Karpas-422 (cell line): ENCODE data around the gene SLC1A1. TPM values are rescaled to one million over a fixed set of nuclear protein-coding genes. Genes with fewer than 3 reads are reported as not detected.

Source experiments
- DNase-seq: peaks from one replicate; pipeline ENCODE4 v3.0.0-alpha.2; 2015
- H2AFZ ChIP-seq: fragments of 200-600 bp; sonication (generic); 2 replicates; pipeline ENCODE4 v1.6.1; 2014; ENCODE audit warnings: antibody characterized with exemption, low read length, mixed read lengths
- H3K27ac ChIP-seq: fragments of 200-600 bp; sonication (generic); 2 replicates; pipeline ENCODE4 v1.5.1; 2014; ENCODE audit warnings: mild to moderate bottlenecking, low read length, moderate library complexity
- H3K27me3 ChIP-seq: fragments of 200-600 bp; sonication (generic); 2 replicates; pipeline ENCODE4 v1.6.1; 2014; ENCODE audit warnings: low read length, mixed read lengths
- H3K36me3 ChIP-seq: fragments of 200-600 bp; sonication (generic); 2 replicates; pipeline ENCODE4 v1.6.1; 2014; ENCODE audit warnings: low read length, mixed read lengths; ENCODE audit not compliant: insufficient read depth
- H3K4me1 ChIP-seq: fragments of 200-600 bp; sonication (generic); 2 replicates; pipeline ENCODE4 v1.6.1; 2014; ENCODE audit warnings: mild to moderate bottlenecking, low read length, mixed read lengths
- H3K4me2 ChIP-seq: fragments of 200-600 bp; sonication (generic); 2 replicates; pipeline ENCODE4 v1.6.1; 2014; ENCODE audit warnings: low read length, low read depth, mild to moderate bottlenecking; ENCODE audit not compliant: poor library complexity, severe bottlenecking
- H3K4me3 ChIP-seq: fragments of 200-600 bp; sonication (generic); 2 replicates; pipeline ENCODE4 v1.5.1; 2014; ENCODE audit warnings: mild to moderate bottlenecking, antibody characterized with exemption, low read length, mixed read lengths
- H3K79me2 ChIP-seq: fragments of 200-600 bp; sonication (generic); 2 replicates; pipeline ENCODE4 v1.6.1; 2014; ENCODE audit warnings: mild to moderate bottlenecking, low read length, mixed read lengths
- H3K9ac ChIP-seq: fragments of 200-600 bp; sonication (generic); 2 replicates; pipeline ENCODE4 v1.6.0; 2014; ENCODE audit warnings: low read length
- H3K9me2 ChIP-seq: fragments of 200-600 bp; sonication (generic), shearing (Covaris generic); replicated peaks from 2 replicates; pipeline ENCODE4 v1.6.0; 2014; ENCODE audit warnings: mild to moderate bottlenecking, low read length, moderate library complexity; ENCODE audit not compliant: insufficient read depth
- H3K9me3 ChIP-seq: fragments of 300-700, 200-600 bp; sonication (generic); 2 replicates; pipeline ENCODE4 v1.6.1; 2014; ENCODE audit warnings: low read length, mixed read lengths
- H4K20me1 ChIP-seq: fragments of 200-600 bp; sonication (generic); 2 replicates; pipeline ENCODE4 v1.6.1; 2014; ENCODE audit warnings: mild to moderate bottlenecking, antibody characterized with exemption, low read length, low read depth; ENCODE audit not compliant: insufficient read depth
- total RNA-seq: library from RNA; depleted of rRNA; stranded (reverse); fragments of >200 nt; shearing (Covaris generic); gene quantifications from 2 replicates; pipeline ENCODE4 v1.2.3, GENCODE V29; 2014; ENCODE audit warnings: low replicate concordance; rRNA removed

Gene SLC1A1
- total RNA-seq = not detected in 2 replicates

GRCh38 chr9:4489919-4490704 is at the start of gene SLC1A1:
Gene SLC1A1 (plus strand): TSS chr9:4490468. CDS start chr9:4490680, 212 bp downstream.
- H3K4me2 ChIP-seq = peak within 1 kb of the TSS; percentile 44
- no peak for DNase-seq
- peaks cover 9% of the 10 kb centered on the region for H3K4me1 ChIP-seq
- no peak within 1 kb of the TSS for H3K9ac ChIP-seq
- H4K20me1 ChIP-seq = no peaks in the 10 kb centered on the region
- no peaks in the 10 kb centered on the region for H3K9me3 ChIP-seq
- no peaks in the 10 kb centered on the region for H3K9me2 ChIP-seq
- peak within 1 kb of the TSS; percentile 58 for H3K4me3 ChIP-seq
- no peaks in the 10 kb centered on the region for H3K27me3 ChIP-seq
- no peaks in the 10 kb centered on the region for H3K36me3 ChIP-seq
- peak within 1 kb of the TSS; percentile 62; the same call in 1 of the 2 replicates for H2AFZ ChIP-seq
- no peak within 1 kb of the TSS for H3K27ac ChIP-seq
- H3K79me2 ChIP-seq = no peaks in the 10 kb centered on the region

- H3K27ac ChIP-seq = no peak overlapping the region
- no peaks in the 10 kb centered on the region for H3K9me2 ChIP-seq
- H3K27me3 ChIP-seq = no peaks in the 10 kb centered on the region
- no peak for DNase-seq
- H2AFZ ChIP-seq = no peak overlapping the region
- no peaks in the 10 kb centered on the region for H3K4me1 ChIP-seq
- no peaks in the 10 kb centered on the region for H3K79me2 ChIP-seq
- no peak overlapping the region for H3K4me2 ChIP-seq
- H3K4me3 ChIP-seq = no peak overlapping the region
- H4K20me1 ChIP-seq = no peaks in the 10 kb centered on the region
- H3K9ac ChIP-seq = no peak overlapping the region
- H3K9me3 ChIP-seq = no peaks in the 10 kb centered on the region
- no peaks in the 10 kb centered on the region for H3K36me3 ChIP-seq
These were observed 47.5 kb upstream of the SLC1A1 start for GRCh38 chr9:4442806-4443205.

GRCh38 chr9:4443439-4443838 is 46.8 kb upstream of the SLC1A1 start:
- no peak overlapping the region for H3K4me3 ChIP-seq
- H3K9ac ChIP-seq = no peak overlapping the region
- H3K27ac ChIP-seq = no peak overlapping the region
- DNase-seq = no peak
- no peak overlapping the region for H2AFZ ChIP-seq
- H3K27me3 ChIP-seq = no peaks in the 10 kb centered on the region
- no peaks in the 10 kb centered on the region for H3K9me3 ChIP-seq
- H3K4me2 ChIP-seq = no peak overlapping the region
- H3K4me1 ChIP-seq = no peaks in the 10 kb centered on the region
- H3K79me2 ChIP-seq = no peaks in the 10 kb centered on the region
- no peaks in the 10 kb centered on the region for H3K36me3 ChIP-seq
- no peaks in the 10 kb centered on the region for H3K9me2 ChIP-seq
- no peaks in the 10 kb centered on the region for H4K20me1 ChIP-seq

GRCh38 chr9:4461437-4461836 is 28.8 kb upstream of the SLC1A1 start:
- Histone ChIP-seq H3K4me3 (no peak overlapping the region), H4K20me1 (no peaks in the 10 kb centered on the region), H3K79me2 (no peaks in the 10 kb centered on the region), H3K27ac (no peak overlapping the region), H3K4me1 (peaks cover 7% of the 10 kb centered on the region), H3K27me3 (no peaks in the 10 kb centered on the region), H3K9ac (no peak overlapping the region), H3K36me3 (no peaks in the 10 kb centered on the region), H3K4me2 (no peak overlapping the region), H3K9me2 (no peaks in the 10 kb centered on the region), H2AFZ (no peak overlapping the region), H3K9me3 (no peaks in the 10 kb centered on the region)
- DNase-seq = no peak

GRCh38 chr9:4463824-4464223 is 26.4 kb upstream of the SLC1A1 start:
- Histone ChIP-seq H3K9me3 (no peaks in the 10 kb centered on the region), H3K27me3 (no peaks in the 10 kb centered on the region), H3K79me2 (no peaks in the 10 kb centered on the region), H2AFZ (no peak overlapping the region), H3K9ac (no peak overlapping the region), H4K20me1 (no peaks in the 10 kb centered on the region), H3K36me3 (no peaks in the 10 kb centered on the region), H3K9me2 (no peaks in the 10 kb centered on the region), H3K27ac (no peak overlapping the region), H3K4me1 (peaks cover 7% of the 10 kb centered on the region), H3K4me3 (no peak overlapping the region), H3K4me2 (no peak overlapping the region)
- no peak for DNase-seq

GRCh38 chr9:4464911-4465513 is 25.3 kb upstream of the SLC1A1 start:
- Histone ChIP-seq H3K4me1 (peaks cover 7% of the 10 kb centered on the region), H3K4me2 (peak overlapping the region; percentile 28), H3K27me3 (no peaks in the 10 kb centered on the region), H2AFZ (no peak overlapping the region; the same call in 1 of the 2 replicates), H3K9me3 (no peaks in the 10 kb centered on the region), H3K27ac (no peak overlapping the region), H3K79me2 (no peaks in the 10 kb centered on the region), H3K9me2 (no peaks in the 10 kb centered on the region), H3K9ac (no peak overlapping the region), H4K20me1 (no peaks in the 10 kb centered on the region), H3K36me3 (no peaks in the 10 kb centered on the region), H3K4me3 (no peak overlapping the region)
- DNase-seq = no peak

GRCh38 chr9:4465910-4466309 is 24.4 kb upstream of the SLC1A1 start:
- Histone ChIP-seq H4K20me1 (no peaks in the 10 kb centered on the region), H3K27me3 (no peaks in the 10 kb centered on the region), H3K4me2 (no peak overlapping the region), H3K4me3 (no peak overlapping the region), H3K27ac (no peak overlapping the region), H3K79me2 (no peaks in the 10 kb centered on the region), H3K9me3 (no peaks in the 10 kb centered on the region), H2AFZ (no peak overlapping the region), H3K4me1 (peaks cover 7% of the 10 kb centered on the region), H3K9ac (no peak overlapping the region), H3K9me2 (no peaks in the 10 kb centered on the region), H3K36me3 (no peaks in the 10 kb centered on the region)
- DNase-seq = no peak

GRCh38 chr9:4475301-4475700 is 15.0 kb upstream of the SLC1A1 start:
- no peak for DNase-seq
- no peaks in the 10 kb centered on the region for H3K4me1 ChIP-seq
- no peak overlapping the region for H3K4me3 ChIP-seq
- H3K9ac ChIP-seq = no peak overlapping the region
- H2AFZ ChIP-seq = no peak overlapping the region
- H3K27ac ChIP-seq = no peak overlapping the region
- no peaks in the 10 kb centered on the region for H3K9me2 ChIP-seq
- no peaks in the 10 kb centered on the region for H3K9me3 ChIP-seq
- no peak overlapping the region for H3K4me2 ChIP-seq
- H4K20me1 ChIP-seq = no peaks in the 10 kb centered on the region
- H3K36me3 ChIP-seq = no peaks in the 10 kb centered on the region
- H3K79me2 ChIP-seq = no peaks in the 10 kb centered on the region
- H3K27me3 ChIP-seq = no peaks in the 10 kb centered on the region
